Keratinocyte (primary cell): Measurements from ENCODE around the gene TNFRSF14. TPM values are rescaled to one million over a fixed set of nuclear protein-coding genes. Genes with fewer than 3 reads are reported as not detected.

Experiments used
- DNase-seq: peaks from one replicate; pipeline ENCODE4 v3.0.0-alpha.2; 2011; ENCODE audit warnings: low read depth, missing footprints, low spot score
- FAIRE-seq: peaks from 2 replicates; lab custom pipeline; 2011; peaks lifted over from hg19 to GRCh38; lab: Jason Lieb, UNC
- H2AFZ ChIP-seq: 2 replicates; pipeline ENCODE4 v1.6.0; 2012; ENCODE audit warnings: low read length, control low read depth, inconsistent platforms; ENCODE audit not compliant: control insufficient read depth
- H3K27ac ChIP-seq: 2 replicates; pipeline ENCODE4 v1.5.1; 2011; ENCODE audit warnings: low read length; ENCODE audit not compliant: control insufficient read depth, insufficient read depth
- H3K27me3 ChIP-seq: 3 replicates; pipeline ENCODE4 v1.6.0; 2011; ENCODE audit warnings: low read length; ENCODE audit not compliant: control insufficient read depth, insufficient read depth; ENCODE audit errors: extremely low read depth
- H3K36me3 ChIP-seq, 2 experiments: 2 replicates in 1 of 2; 3 replicates in 1 of 2; pipeline ENCODE4 v1.5.1; 2011; ENCODE audit warnings: low read length in 2 of 2, mild to moderate bottlenecking in 1 of 2; ENCODE audit not compliant: control insufficient read depth in 2 of 2, insufficient read depth in 2 of 2; ENCODE audit errors: extremely low read depth in 1 of 2
- H3K4me1 ChIP-seq: 3 replicates; pipeline ENCODE4 v1.5.1; 2011; ENCODE audit warnings: low read length; ENCODE audit not compliant: control insufficient read depth, insufficient read depth; ENCODE audit errors: extremely low read depth
- H3K4me2 ChIP-seq: 3 replicates; pipeline ENCODE4 v1.6.0; 2011; ENCODE audit warnings: low read depth, low read length; ENCODE audit not compliant: control insufficient read depth, insufficient read depth; ENCODE audit errors: extremely low read depth
- H3K4me3 ChIP-seq, 3 experiments: fragments of 200-600 bp in 1 of 3; sonication (generic) in 1 of 3; 2 replicates in 2 of 3; 3 replicates in 1 of 3; pipeline ENCODE4 v1.5.1; 2011 to 2016; ENCODE audit warnings: low read length in 3 of 3, mild to moderate bottlenecking in 3 of 3, control low read depth in 2 of 3, inconsistent platforms in 1 of 3, low read depth in 1 of 3, mixed read lengths in 1 of 3, mixed run types in 1 of 3, moderate library complexity in 1 of 3; ENCODE audit not compliant: control insufficient read depth in 2 of 3, insufficient read depth in 2 of 3; ENCODE audit errors: extremely low read depth in 1 of 3
- H3K79me2 ChIP-seq: 2 replicates; pipeline ENCODE4 v1.6.0; 2012; ENCODE audit warnings: low read length; ENCODE audit not compliant: control insufficient read depth, insufficient read depth
- H3K9ac ChIP-seq: 3 replicates; pipeline ENCODE4 v1.6.0; 2011; ENCODE audit warnings: low read length; ENCODE audit not compliant: control insufficient read depth, insufficient read depth; ENCODE audit errors: extremely low read depth
- H3K9me1 ChIP-seq: 3 replicates; pipeline ENCODE4 v1.6.0; 2011; ENCODE audit warnings: low read length; ENCODE audit not compliant: control insufficient read depth, insufficient read depth; ENCODE audit errors: extremely low read depth
- H3K9me3 ChIP-seq: 2 replicates; pipeline ENCODE4 v1.5.1; 2012; ENCODE audit warnings: low read depth, low read length; ENCODE audit not compliant: control insufficient read depth
- H4K20me1 ChIP-seq: 3 replicates; pipeline ENCODE4 v1.6.0; 2011; ENCODE audit warnings: low read length; ENCODE audit not compliant: control insufficient read depth, insufficient read depth; ENCODE audit errors: extremely low read depth
- EZH2 ChIP-seq: IDR thresholded peaks from one replicate; pipeline ENCODE4 v1.6.1; 2012; ENCODE audit warnings: inconsistent platforms, mild to moderate bottlenecking, low read length, moderate library complexity
- dilution Hi-C: fragments of 300-500 bp; cut with MboI; formaldehyde crosslinking; loops from one replicate; pipeline ENCODE4 v1.7.0; 2020; ENCODE audit warnings: low sequenced_read_pairs; ENCODE audit not compliant: extremely low pct_ligation_motif_present
- polyA plus RNA-seq, 5 experiments: library from polyadenylated mRNA; depleted of rRNA in 3 of 5; stranded (reverse) in 3 of 5; stranded (forward) in 1 of 5; unstranded in 1 of 5; fragments of >200 nt; gene quantifications; 1 replicate in 1 of 5; 2 replicates in 3 of 5; 3 replicates in 1 of 5; pipeline versions ENCODE4 v1.2.1 to v1.2.3, GENCODE V29; 2011 to 2012; ENCODE audit warnings: missing spikeins in 2 of 5, low read depth in 1 of 5, low replicate concordance in 1 of 5
- TF ChIP-seq, protein P1 (sequence below), 3 experiments: IDR thresholded peaks in 1 of 3; conservative IDR thresholded peaks in 1 of 3; optimal IDR thresholded peaks in 1 of 3; 2 replicates in 2 of 3; 3 replicates in 1 of 3; pipeline versions ENCODE3 to v1.5.1; 2011; ENCODE audit warnings: low read length in 3 of 3, mild to moderate bottlenecking in 3 of 3, moderate library complexity in 2 of 3, control low read depth in 1 of 3, inconsistent platforms in 1 of 3; ENCODE audit not compliant: insufficient read depth in 2 of 3; ENCODE audit errors: extremely low read depth in 1 of 3

The TNFRSF14 gene
- polyA plus RNA-seq, 1 donor (not counting 4 experiments of a cell fraction or from before 2014, with no cell fraction given), result 5.2 TPM

DNA sequence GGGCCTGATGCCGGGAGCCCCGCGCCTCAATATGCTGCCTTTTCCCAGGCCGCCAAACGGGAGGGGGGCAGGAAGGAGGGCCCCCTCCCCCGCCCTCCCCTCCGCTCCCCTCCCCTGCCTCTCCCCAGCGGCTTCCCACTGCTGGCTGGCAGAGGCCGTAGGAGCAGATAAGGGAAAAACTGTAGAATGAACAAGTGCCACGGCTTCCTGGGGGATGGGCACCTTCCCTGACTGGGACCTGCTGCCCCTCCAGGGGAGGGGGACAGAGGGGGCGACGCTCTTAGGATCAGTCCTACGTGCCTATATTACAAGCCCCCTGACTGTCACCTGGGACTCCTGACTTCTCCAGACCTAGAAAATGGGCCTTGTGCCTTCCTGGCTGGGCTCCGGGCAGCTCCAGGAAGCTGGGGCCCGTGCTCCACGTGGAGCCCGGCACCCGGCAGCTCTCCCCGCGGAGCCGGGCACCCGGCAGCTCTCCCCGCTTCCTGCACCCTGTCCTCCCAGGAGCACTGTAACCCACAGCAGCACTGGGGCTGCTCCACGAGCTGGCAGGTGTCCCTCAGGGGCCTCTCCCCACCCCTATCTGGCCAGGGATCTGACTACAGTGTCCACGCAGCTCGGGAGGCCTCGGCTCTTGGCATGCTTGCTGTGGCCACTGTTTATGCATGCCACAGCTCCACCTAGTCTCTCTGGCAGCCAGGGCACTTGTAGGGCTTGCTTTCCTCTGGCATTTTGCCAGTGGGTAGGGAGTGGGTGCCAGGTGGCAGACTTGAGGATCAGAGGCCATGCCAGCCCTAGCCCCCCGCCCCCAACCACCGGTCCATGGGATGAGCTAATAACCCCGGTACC, 25.4 kb upstream of the TNFRSF14 start:
- Histone ChIP-seq H3K4me3 (no peak overlapping the region), H3K9ac (peak overlapping the region; percentile 37), H3K27me3 (no peaks in the 10 kb centered on the region), H3K9me1 (no peaks in the 10 kb centered on the region), H3K27ac (no peak overlapping the region), H3K36me3 (no peaks in the 10 kb centered on the region), H3K79me2 (peaks cover 2% of the 10 kb centered on the region), H3K4me1 (peaks cover 71% of the 10 kb centered on the region), H2AFZ (peak overlapping the region; percentile 74), H3K9me3 (no peaks in the 10 kb centered on the region), H3K4me2 (peak overlapping the region; percentile 32), H4K20me1 (no peaks in the 10 kb centered on the region)
- DNase-seq (no peak), FAIRE-seq (no peak)
- dilution Hi-C loops, result no loop called here
- TF ChIP-seq EZH2, result no peak
- TF ChIP-seq, protein P1, sequence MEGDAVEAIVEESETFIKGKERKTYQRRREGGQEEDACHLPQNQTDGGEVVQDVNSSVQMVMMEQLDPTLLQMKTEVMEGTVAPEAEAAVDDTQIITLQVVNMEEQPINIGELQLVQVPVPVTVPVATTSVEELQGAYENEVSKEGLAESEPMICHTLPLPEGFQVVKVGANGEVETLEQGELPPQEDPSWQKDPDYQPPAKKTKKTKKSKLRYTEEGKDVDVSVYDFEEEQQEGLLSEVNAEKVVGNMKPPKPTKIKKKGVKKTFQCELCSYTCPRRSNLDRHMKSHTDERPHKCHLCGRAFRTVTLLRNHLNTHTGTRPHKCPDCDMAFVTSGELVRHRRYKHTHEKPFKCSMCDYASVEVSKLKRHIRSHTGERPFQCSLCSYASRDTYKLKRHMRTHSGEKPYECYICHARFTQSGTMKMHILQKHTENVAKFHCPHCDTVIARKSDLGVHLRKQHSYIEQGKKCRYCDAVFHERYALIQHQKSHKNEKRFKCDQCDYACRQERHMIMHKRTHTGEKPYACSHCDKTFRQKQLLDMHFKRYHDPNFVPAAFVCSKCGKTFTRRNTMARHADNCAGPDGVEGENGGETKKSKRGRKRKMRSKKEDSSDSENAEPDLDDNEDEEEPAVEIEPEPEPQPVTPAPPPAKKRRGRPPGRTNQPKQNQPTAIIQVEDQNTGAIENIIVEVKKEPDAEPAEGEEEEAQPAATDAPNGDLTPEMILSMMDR (optimal IDR thresholded peaks at IDR 0.05 in 1 of 3, IDR thresholded peaks at IDR 0.05 in 1 of 3, conservative IDR thresholded peaks at IDR 0.05 in 1 of 3; ENCODE audit: extremely low read depth in 1 of 3, insufficient read depth in 2 of 3, low read length in 3 of 3), result no peak

DNA sequence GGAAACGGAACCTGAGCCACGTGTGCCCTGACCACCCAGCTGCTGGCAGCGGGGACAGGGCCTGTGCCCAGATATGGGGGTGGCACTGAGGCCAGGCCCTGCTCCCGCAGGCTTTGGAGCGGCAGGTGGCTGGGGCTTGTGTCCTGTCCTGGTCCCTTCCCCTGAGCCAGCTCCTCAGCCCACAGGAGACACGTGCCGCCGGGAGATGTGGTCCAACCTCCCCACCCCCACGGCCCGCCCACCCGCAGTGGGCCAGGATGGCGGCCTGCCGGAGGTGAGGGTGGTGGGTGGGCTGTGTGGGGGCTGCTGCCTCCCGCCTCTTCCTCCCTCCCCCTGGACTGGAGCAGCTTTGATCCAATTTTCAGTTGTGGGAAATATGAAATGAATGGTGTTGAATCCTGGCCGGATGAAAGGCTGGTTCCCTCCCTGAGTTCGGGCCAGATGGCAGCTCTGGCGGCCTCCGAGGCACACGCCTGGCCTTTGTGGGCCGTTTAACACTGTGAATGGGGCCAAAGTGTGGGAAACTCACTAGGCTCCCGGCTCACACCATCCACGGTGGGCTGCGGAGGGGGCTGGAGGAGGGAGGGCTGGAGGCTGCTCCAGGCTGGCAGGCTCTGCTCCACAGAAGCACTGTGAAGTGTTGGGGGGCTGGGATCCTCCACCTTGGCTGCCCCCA, 23.5 kb upstream of the TNFRSF14 start:
- peak overlapping the region; percentile 80 for H3K27ac ChIP-seq
- H4K20me1 ChIP-seq, result no peaks in the 10 kb centered on the region
- H3K4me2 ChIP-seq, result peak overlapping the region; percentile 68
- no peaks in the 10 kb centered on the region for H3K9me3 ChIP-seq
- peak overlapping the region; percentile 10 for H2AFZ ChIP-seq
- H3K4me1 ChIP-seq, result peaks cover 77% of the 10 kb centered on the region
- H3K9me1 ChIP-seq, result no peaks in the 10 kb centered on the region
- no peak for TF ChIP-seq EZH2
- TF ChIP-seq, protein P1 (optimal IDR thresholded peaks at IDR 0.05 in 1 of 3, IDR thresholded peaks at IDR 0.05 in 1 of 3, conservative IDR thresholded peaks at IDR 0.05 in 1 of 3; ENCODE audit: extremely low read depth in 1 of 3, insufficient read depth in 2 of 3, low read length in 3 of 3), result no peak
- no peak overlapping the region for H3K4me3 ChIP-seq
- dilution Hi-C loops, result no loop called here
- H3K27me3 ChIP-seq, result no peaks in the 10 kb centered on the region
- peak overlapping the region; percentile 65 for H3K9ac ChIP-seq
- DNase-seq (no peak), FAIRE-seq (peak; percentile 41)
- H3K79me2 ChIP-seq, result no peaks in the 10 kb centered on the region
- no peaks in the 10 kb centered on the region for H3K36me3 ChIP-seq
